ENCODE measurements around the gene UBAC2.
"Not testable (repeated sequence)": the region's sequence is repeated elsewhere in the genome, so short reads cannot be mapped to it uniquely, and the experiment has no call there.

The UBAC2 gene

GRCh38 chr13:99185606-99186005 lies 15.0 kb upstream of the UBAC2 start:
- DNase-seq (ENCODE audit: low spot score): no peak

GRCh38 chr13:99190147-99190985 lies 10.3 kb upstream of the UBAC2 start:
- no peak for DNase-seq (ENCODE audit: low spot score)

GRCh38 chr13:99191336-99191899 lies 9.2 kb upstream of the UBAC2 start:
- DNase-seq (ENCODE audit: low spot score): no peak

GRCh38 chr13:99191900-99192399 lies 8.7 kb upstream of the UBAC2 start:
- peak; percentile 62 for DNase-seq (ENCODE audit: low spot score)

GRCh38 chr13:99192480-99192879 lies 8.2 kb upstream of the UBAC2 start:
- DNase-seq (ENCODE audit: low spot score): no peak

GRCh38 chr13:99193152-99193551 lies 7.5 kb upstream of the UBAC2 start:
- no peak for DNase-seq (ENCODE audit: low spot score)

GRCh38 chr13:99196466-99197116 lies 4.1 kb upstream of the UBAC2 start:
- no peak for DNase-seq (ENCODE audit: low spot score)

GRCh38 chr13:99197117-99197651 lies 3.5 kb upstream of the UBAC2 start:
- no peak for DNase-seq (ENCODE audit: low spot score)

GRCh38 chr13:99199541-99200431 lies 868 bp upstream of the UBAC2 start:
- DNase-seq (ENCODE audit: low spot score): no peak

- DNase-seq (ENCODE audit: low spot score): no peak
These were observed 3.2 kb downstream of the UBAC2 start for GRCh38 chr13:99203601-99204579.

- no peak for DNase-seq (ENCODE audit: low spot score)
These were observed 5.1 kb downstream of the UBAC2 start for GRCh38 chr13:99205621-99206220.

- no peak for DNase-seq (ENCODE audit: low spot score)
These were observed 5.6 kb downstream of the UBAC2 start for GRCh38 chr13:99206226-99206625.

GRCh38 chr13:99206873-99207272 lies 6.2 kb downstream of the UBAC2 start:
- no peak for DNase-seq (ENCODE audit: low spot score)

GRCh38 chr13:99207511-99207910 lies 6.9 kb downstream of the UBAC2 start:
- DNase-seq (ENCODE audit: low spot score): no peak

- no peak for DNase-seq (ENCODE audit: low spot score)
These were observed 7.5 kb downstream of the UBAC2 start for GRCh38 chr13:99208185-99208584.

- DNase-seq (ENCODE audit: low spot score): no peak
These were observed 8.3 kb downstream of the UBAC2 start for GRCh38 chr13:99208845-99209527.

- DNase-seq (ENCODE audit: low spot score): not testable (repeated sequence)
These were observed 10.0 kb downstream of the UBAC2 start for GRCh38 chr13:99210627-99211026.

GRCh38 chr13:99211421-99212035 lies 10.9 kb downstream of the UBAC2 start:
- no peak for DNase-seq (ENCODE audit: low spot score)

- no peak for DNase-seq (ENCODE audit: low spot score)
These were observed 13.6 kb downstream of the UBAC2 start for GRCh38 chr13:99214232-99214631.

Data from AG20443 (cell line).